HUES64 (cell line): ENCODE measurements around the gene PALMD.

Experiments
- H3K27ac ChIP-seq: 2 replicates; pipeline ENCODE4 v1.7.0; 2013; ENCODE audit warnings: low read depth, low read length, inconsistent platforms
- H3K27me3 ChIP-seq: 2 replicates; pipeline ENCODE4 v1.6.1; 2013; ENCODE audit warnings: mild to moderate bottlenecking, low read length; ENCODE audit not compliant: insufficient read depth
- H3K36me3 ChIP-seq: 2 replicates; pipeline ENCODE4 v1.6.1; 2013; ENCODE audit warnings: mild to moderate bottlenecking, low read length; ENCODE audit not compliant: insufficient read depth
- H3K4me1 ChIP-seq: 2 replicates; pipeline ENCODE4 v1.6.1; 2013; ENCODE audit warnings: mild to moderate bottlenecking, low read length, moderate library complexity; ENCODE audit not compliant: insufficient read depth
- H3K4me3 ChIP-seq: 2 replicates; pipeline ENCODE4 v1.5.1; 2013; ENCODE audit warnings: mild to moderate bottlenecking, low read length, moderate library complexity
- H3K9ac ChIP-seq: 2 replicates; pipeline ENCODE4 v1.6.1; 2013; ENCODE audit warnings: mild to moderate bottlenecking, low read depth, low read length
- H3K9me3 ChIP-seq: 2 replicates; pipeline ENCODE4 v1.6.1; 2013; ENCODE audit warnings: low read depth, low read length; ENCODE audit not compliant: insufficient read depth
- WGBS: fragments of 150-250, 120-280 bp; methylation state at CpG from one replicate; pipeline ENCODE4 v1.1.7; 2013; ENCODE audit warnings: missing lambda C conversion rate; 5-methylcytosine and 5-hydroxymethylcytosine counted together

Gene PALMD

DNA sequence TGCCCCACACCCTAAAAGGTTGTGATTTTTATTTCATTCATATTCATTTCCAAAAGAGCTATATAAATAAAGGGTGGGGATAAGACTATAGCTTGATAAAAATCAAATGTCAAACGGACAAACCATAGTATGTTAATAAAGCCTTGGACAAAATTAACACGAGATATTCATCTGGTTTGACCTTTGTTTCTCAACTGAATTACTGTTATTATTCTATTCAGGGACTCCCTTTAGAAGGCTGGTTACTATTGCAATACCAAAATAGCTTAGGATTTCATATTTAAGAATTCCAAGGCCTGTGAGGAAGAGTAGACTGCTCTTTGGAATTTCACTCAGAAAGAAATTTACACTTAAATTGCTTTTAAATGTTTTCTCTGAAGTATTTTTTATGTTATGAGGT lies 10.2 kb upstream of the PALMD start:
- H3K9ac ChIP-seq = no peak overlapping the region
- no peaks in the 10 kb centered on the region for H3K36me3 ChIP-seq
- no peak overlapping the region for H3K4me3 ChIP-seq
- WGBS = 97% methylated on average over 2 of the region's 2 CpGs
- no peak overlapping the region for H3K27ac ChIP-seq
- H3K4me1 ChIP-seq = peaks cover 10% of the 10 kb centered on the region
- H3K27me3 ChIP-seq = no peaks in the 10 kb centered on the region
- H3K9me3 ChIP-seq = no peaks in the 10 kb centered on the region

DNA sequence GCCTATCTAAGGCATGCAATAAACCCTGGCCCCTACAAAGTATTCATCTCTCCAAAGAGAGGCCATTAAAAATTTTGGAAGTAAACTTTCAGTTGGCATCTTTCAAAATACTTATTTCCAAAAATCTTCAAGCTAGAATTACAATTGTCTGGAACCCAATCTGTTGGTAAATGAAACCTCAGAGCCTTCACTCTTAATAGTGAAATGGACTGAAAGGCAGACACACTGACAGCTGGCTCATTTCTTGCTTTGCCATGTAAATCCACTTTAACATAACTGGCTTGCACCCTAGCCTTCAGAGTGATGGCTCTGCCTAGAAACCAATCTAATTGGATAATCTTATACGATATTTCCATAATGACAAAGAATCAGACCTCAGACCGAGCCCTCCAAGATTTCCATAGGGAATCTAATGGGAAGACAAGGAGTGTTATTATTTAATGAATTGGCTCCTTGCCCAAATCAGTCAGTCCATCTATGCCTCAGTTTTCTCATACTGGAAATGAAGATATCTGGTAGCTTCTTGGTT lies 9.2 kb upstream of the PALMD start:
- H3K4me1 ChIP-seq = peaks cover 10% of the 10 kb centered on the region
- WGBS = 100% methylated on average over 2 of the region's 2 CpGs
- H3K9me3 ChIP-seq = no peaks in the 10 kb centered on the region
- no peak overlapping the region for H3K9ac ChIP-seq
- H3K4me3 ChIP-seq = no peak overlapping the region
- H3K36me3 ChIP-seq = no peaks in the 10 kb centered on the region
- H3K27me3 ChIP-seq = no peaks in the 10 kb centered on the region
- no peak overlapping the region for H3K27ac ChIP-seq

DNA sequence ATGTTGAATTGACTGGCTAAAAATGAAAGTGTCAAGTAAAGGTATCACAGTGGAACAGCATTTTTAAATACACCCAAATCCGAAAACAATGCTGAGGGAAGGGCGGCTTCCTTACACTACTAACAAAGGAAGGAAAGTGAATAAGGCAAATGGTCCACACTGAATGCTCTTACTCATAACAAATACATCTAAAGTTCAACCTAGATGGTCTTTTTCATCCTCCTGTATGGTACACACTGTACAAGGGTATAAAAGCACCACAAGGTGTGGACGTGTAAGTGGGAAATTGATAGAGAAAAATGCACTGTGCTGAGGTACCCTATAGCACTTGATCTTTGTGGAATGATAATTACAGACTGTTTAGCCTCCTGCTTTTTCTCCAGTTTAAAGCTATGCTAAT lies 7.1 kb upstream of the PALMD start:
- no peak overlapping the region for H3K27ac ChIP-seq
- H3K36me3 ChIP-seq = no peaks in the 10 kb centered on the region
- H3K4me3 ChIP-seq = no peak overlapping the region
- no peak overlapping the region for H3K9ac ChIP-seq
- H3K9me3 ChIP-seq = no peaks in the 10 kb centered on the region
- WGBS = 86% methylated on average over 3 of the region's 3 CpGs
- no peaks in the 10 kb centered on the region for H3K27me3 ChIP-seq
- H3K4me1 ChIP-seq = peaks cover 10% of the 10 kb centered on the region

DNA sequence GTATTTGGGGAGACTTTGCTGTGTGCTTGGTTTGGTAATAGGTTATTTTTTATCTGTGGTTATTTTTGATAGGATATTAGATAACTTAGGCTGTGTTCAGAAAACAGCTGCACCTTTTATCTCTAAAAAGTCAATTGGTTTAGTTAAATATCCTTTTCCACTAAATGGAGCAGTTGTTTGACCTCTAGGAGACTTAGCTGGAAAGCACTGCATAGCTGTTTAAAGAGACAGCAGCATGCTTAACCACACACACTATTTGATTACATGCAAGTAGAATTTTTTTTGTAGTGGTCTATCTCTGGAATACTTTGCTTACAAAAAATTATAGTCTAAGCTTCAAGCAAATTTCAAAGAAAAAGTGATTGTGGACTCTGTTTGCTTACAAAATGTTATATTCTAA lies 6.5 kb upstream of the PALMD start:
- Histone ChIP-seq H3K4me3 (no peak overlapping the region), H3K27me3 (no peaks in the 10 kb centered on the region), H3K36me3 (no peaks in the 10 kb centered on the region), H3K4me1 (peaks cover 10% of the 10 kb centered on the region), H3K27ac (no peak overlapping the region), H3K9ac (no peak overlapping the region), H3K9me3 (no peaks in the 10 kb centered on the region)

DNA sequence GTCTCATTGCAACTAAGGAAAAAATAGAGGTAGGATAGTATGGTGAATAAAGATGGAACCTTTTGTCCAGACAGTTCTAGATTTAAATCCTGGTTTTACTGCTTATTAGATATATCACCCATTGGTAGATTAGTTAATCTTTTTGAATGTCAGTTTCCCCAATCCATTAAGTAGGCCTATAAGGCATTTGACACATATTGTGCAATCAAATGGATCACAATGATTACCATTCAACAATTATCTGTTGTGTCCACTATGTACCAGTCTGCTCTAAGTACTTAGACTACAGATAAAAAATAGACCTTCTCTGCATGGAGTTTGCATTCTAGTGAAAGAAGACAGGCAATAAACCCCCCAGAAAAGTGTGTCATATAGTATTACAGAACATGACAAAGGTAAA lies 6.0 kb upstream of the PALMD start:
- Histone ChIP-seq H3K4me1 (peaks cover 10% of the 10 kb centered on the region), H3K9ac (no peak overlapping the region), H3K36me3 (no peaks in the 10 kb centered on the region), H3K9me3 (no peaks in the 10 kb centered on the region), H3K4me3 (no peak overlapping the region), H3K27me3 (no peaks in the 10 kb centered on the region), H3K27ac (no peak overlapping the region)

DNA sequence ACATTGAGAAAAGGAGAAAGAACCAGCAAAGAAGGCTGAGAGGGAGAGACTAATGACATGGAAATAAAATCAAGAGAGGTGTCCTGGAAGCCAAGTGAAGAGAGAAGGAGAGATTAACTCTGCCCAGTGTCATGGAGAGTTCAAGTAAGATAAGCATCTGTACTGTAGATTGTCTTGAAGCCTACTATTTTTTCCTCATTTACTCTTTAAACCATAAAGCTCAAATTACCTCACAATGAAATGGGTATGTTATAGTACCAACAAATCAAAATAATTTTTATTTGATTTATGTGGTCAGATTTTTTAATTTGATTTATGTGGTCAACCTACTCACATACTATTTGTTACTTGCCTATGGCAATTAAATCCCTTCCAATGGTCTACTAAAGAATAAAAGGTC lies 5.2 kb upstream of the PALMD start:
- Histone ChIP-seq H3K27me3 (no peaks in the 10 kb centered on the region), H3K4me1 (peaks cover 12% of the 10 kb centered on the region), H3K4me3 (no peak overlapping the region), H3K27ac (no peak overlapping the region), H3K9ac (no peak overlapping the region), H3K36me3 (no peaks in the 10 kb centered on the region), H3K9me3 (no peaks in the 10 kb centered on the region)

DNA sequence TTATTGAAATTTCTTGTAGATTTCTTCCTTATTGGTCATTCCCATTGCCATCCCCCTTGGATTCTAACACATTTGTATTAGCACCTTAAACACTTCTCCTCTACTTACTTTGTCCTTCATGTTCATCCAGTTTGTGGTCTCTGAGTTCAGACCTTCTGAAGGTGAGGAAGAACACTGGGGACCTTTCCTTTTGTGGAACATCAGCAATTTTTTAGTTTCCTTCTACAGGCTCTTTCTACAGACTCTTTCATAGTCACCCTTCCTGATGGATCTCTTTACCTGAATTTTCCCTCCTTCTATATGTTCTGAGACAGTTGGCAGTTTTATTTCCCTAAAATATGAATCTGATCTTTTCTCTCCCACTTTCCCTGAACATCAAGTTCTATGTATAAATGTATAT lies 4.4 kb upstream of the PALMD start:
- Histone ChIP-seq H3K9me3 (no peaks in the 10 kb centered on the region), H3K36me3 (no peaks in the 10 kb centered on the region), H3K4me3 (no peak overlapping the region), H3K27me3 (no peaks in the 10 kb centered on the region), H3K4me1 (peaks cover 17% of the 10 kb centered on the region), H3K27ac (no peak overlapping the region), H3K9ac (no peak overlapping the region)

DNA sequence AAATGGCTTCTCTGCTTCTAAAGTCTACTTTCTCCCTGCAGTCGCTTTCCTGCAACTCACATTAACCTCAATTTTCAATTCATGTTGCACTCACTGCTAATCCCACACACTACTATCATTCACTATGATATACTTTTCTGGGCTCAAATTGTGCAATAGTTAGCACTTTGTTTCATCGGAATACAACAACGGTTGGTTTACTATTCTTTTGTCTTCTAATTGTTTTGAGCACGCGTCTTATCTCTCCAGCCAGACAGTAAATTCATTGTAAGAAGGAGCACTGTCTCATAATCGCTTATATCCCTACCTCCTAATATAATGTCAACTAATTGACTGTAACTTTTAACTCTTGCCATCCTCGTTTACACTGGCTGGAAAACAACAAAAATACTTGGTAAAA lies 3.9 kb upstream of the PALMD start:
- Histone ChIP-seq H3K4me1 (peaks cover 22% of the 10 kb centered on the region), H3K36me3 (no peaks in the 10 kb centered on the region), H3K27ac (no peak overlapping the region), H3K9ac (no peak overlapping the region), H3K4me3 (no peak overlapping the region), H3K27me3 (no peaks in the 10 kb centered on the region), H3K9me3 (no peaks in the 10 kb centered on the region)
- WGBS = 97% methylated on average over 6 of the region's 7 CpGs

DNA sequence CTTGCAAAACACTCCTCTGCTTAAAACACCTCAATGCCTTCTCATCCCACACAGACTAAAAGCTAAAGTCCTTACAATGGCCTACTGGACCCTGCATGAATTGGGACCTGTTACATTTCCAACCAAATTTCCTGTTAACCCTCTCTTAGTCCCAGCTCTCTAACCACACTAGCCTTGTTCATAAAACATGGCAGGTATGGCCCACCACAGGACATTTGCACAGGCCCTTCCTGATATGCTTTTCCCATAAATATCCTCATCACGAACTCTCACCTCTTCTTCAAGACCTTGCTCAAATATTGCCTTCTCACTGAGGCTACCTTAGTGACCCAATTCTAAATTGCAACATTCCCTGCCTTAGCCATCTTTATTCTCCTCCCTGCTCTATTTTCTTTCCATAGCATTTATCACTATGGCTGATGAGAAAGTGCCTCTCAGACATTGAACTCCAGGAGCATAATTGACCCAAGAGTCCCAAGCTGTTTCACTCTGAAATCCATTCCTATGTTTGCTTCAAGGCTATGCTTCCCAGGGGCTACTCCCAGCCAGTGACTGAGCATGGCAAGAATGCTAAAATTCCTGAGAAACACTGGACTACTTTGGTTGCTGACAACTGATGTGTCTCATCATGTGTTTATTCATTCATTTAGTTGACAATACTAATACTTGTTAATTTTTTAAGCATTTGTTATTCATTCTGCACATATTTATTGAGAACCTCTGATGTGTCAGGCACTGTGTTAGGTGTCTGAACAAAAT lies 2.7 kb upstream of the PALMD start:
- Histone ChIP-seq H3K4me1 (peaks cover 23% of the 10 kb centered on the region), H3K9ac (no peak overlapping the region), H3K4me3 (no peak overlapping the region), H3K27me3 (no peaks in the 10 kb centered on the region), H3K27ac (no peak overlapping the region), H3K36me3 (no peaks in the 10 kb centered on the region), H3K9me3 (no peaks in the 10 kb centered on the region)
- WGBS = 93% methylated on average over 1 of the region's 1 CpG

DNA sequence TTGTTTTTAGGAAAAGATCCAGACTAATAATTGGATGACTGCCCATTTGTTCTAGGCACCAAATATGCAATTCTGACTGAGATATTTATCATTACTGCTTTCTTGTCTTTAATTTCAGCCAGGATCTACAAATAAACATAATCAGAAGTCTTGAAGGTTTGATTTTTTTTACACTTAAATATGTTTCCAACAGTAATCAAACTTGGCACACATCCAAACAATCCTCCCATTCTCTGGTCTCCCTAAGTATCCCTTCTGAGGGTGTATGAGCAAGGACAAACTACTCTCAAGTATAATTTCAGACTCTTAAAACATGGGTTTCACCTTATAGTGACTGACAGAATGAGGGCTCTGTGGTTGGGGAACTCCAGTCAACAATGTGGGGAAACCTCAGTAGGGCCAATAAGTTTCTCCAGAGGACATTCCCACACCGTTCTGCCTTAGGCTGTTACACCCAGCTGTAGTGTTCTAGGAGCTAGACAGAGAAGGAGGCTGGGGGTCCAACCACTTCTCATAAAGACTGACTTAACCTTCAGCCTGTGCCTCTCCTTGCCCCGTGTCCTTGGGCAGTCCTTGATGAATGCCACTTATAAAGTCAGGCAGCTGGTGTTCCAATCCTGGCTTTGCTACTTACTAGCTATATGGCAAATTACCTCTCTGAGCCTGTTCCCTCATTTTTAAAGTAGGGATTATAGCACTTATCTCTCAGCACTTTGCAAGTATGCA lies 1.5 kb upstream of the PALMD start:
- Histone ChIP-seq H3K36me3 (no peaks in the 10 kb centered on the region), H3K27me3 (no peaks in the 10 kb centered on the region), H3K4me3 (no peak overlapping the region), H3K9me3 (no peaks in the 10 kb centered on the region), H3K27ac (no peak overlapping the region), H3K9ac (no peak overlapping the region), H3K4me1 (peaks cover 17% of the 10 kb centered on the region)
- WGBS = 87% methylated on average over 2 of the region's 2 CpGs

DNA sequence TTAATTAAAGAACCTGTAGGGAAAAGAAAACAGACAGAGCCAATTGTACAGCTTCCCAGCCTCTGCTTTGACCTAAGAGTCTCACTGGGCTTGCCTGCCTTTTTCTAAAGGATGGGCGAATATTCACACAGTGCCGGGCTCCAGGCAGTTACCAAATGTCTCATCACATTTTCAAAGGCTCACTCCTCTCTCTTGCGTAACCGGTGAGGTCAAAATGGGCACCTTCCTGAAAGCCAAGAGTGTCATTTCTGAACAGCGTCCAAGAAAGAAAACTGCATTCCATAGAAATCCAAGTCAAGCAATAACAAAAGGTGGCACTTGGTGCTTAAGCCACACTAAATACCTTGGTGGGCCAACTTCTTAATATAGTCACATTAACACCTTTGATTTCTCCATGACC lies 710 bp upstream of the PALMD start:
- 87% methylated on average over 5 of the region's 5 CpGs for WGBS
- Histone ChIP-seq H3K9ac (no peak overlapping the region), H3K27ac (no peak overlapping the region), H3K27me3 (no peaks in the 10 kb centered on the region), H3K4me1 (peaks cover 23% of the 10 kb centered on the region), H3K36me3 (no peaks in the 10 kb centered on the region), H3K9me3 (no peaks in the 10 kb centered on the region), H3K4me3 (no peak overlapping the region)
